Inferior parietal cortex (tissue), 1 donor: ENCODE results near the gene DEFB119.
"Not testable (repeated sequence)": the region's sequence is repeated elsewhere in the genome, so short reads cannot be mapped to it uniquely, and the experiment has no call there.

Experiments used
- DNase-seq: peaks from one replicate; pipeline ENCODE4 v3.0.0-alpha.2; 2016; ENCODE audit errors: extremely low spot score

The DEFB119 gene

GRCh38 chr20:31390490-31390889 lies at the start of gene DEFB119:
TSS of gene DEFB119 (minus strand) at chr20:31390590. CDS start at chr20:31390483, 107 bp downstream.
- DNase-seq = no peak

- DNase-seq = no peak
These were observed 40.3 kb upstream of the DEFB119 start for GRCh38 chr20:31430568-31431115.

GRCh38 chr20:31427576-31427975 lies 37.2 kb upstream of the DEFB119 start:
- not testable (repeated sequence) for DNase-seq

- not testable (repeated sequence) for DNase-seq
These were observed 36.6 kb upstream of the DEFB119 start for GRCh38 chr20:31426891-31427551.

GRCh38 chr20:31425797-31426196 lies 35.4 kb upstream of the DEFB119 start:
- DNase-seq = no peak

GRCh38 chr20:31418307-31418706 lies 27.9 kb upstream of the DEFB119 start:
- DNase-seq = no peak

GRCh38 chr20:31415653-31416052 lies 25.3 kb upstream of the DEFB119 start:
- no peak for DNase-seq

- no peak for DNase-seq
These were observed 24.0 kb upstream of the DEFB119 start for GRCh38 chr20:31414381-31414780.

- no peak for DNase-seq
These were observed 19.6 kb upstream of the DEFB119 start for GRCh38 chr20:31410011-31410410.

GRCh38 chr20:31406115-31406514 lies 15.7 kb upstream of the DEFB119 start, which contains the start of gene DEFB121:
TSS of gene DEFB121 (minus strand) at chr20:31406215. CDS start at chr20:31406152, 63 bp downstream.
- no peak for DNase-seq

GRCh38 chr20:31403886-31404285 lies 13.5 kb upstream of the DEFB119 start:
- DNase-seq = no peak

- no peak for DNase-seq
These were observed 4.5 kb upstream of the DEFB119 start for GRCh38 chr20:31394900-31395299.

- no peak for DNase-seq
These were observed 2.4 kb upstream of the DEFB119 start for GRCh38 chr20:31392836-31393235.

GRCh38 chr20:31374346-31374745 lies 16.0 kb downstream of the DEFB119 start:
- DNase-seq = no peak

GRCh38 chr20:31368301-31368700 lies 22.1 kb downstream of the DEFB119 start, which contains the start of gene DEFB118:
TSS of gene DEFB118 (plus strand) at chr20:31368601. CDS start at chr20:31368651, 50 bp downstream.
- DNase-seq = no peak

- DNase-seq = not testable (repeated sequence)
These were observed 26.1 kb downstream of the DEFB119 start for GRCh38 chr20:31364272-31364671.

GRCh38 chr20:31363295-31363694 lies 27.1 kb downstream of the DEFB119 start:
- no peak for DNase-seq

GRCh38 chr20:31355981-31356380 lies 34.4 kb downstream of the DEFB119 start:
- DNase-seq = no peak

GRCh38 chr20:31341470-31341869 lies 48.9 kb downstream of the DEFB119 start:
- DNase-seq = no peak

GRCh38 chr20:31330893-31331292 lies 59.5 kb downstream of the DEFB119 start:
- DNase-seq = no peak
